ENCODE results near the gene CYP24A1. TPM values are rescaled to one million over a fixed set of nuclear protein-coding genes. Genes with fewer than 3 reads are reported as not detected.

The CYP24A1 gene
- total RNA-seq, 2 donors from 2014 or later: 0.07 to 0.08 TPM

GRCh38 chr20:54207053-54207742 lies 33.4 kb upstream of the CYP24A1 start:
- intact Hi-C loops (cut with DNase I): no loop called here
- Histone ChIP-seq H3K36me3 (no peaks in the 10 kb centered on the region), H3K9me3 (no peaks in the 10 kb centered on the region), H3K4me1 (peaks cover 3% of the 10 kb centered on the region), H3K9ac (ENCODE audit: low read depth in 2 of 2, low read length in 2 of 2) (peak overlapping the region; percentile 73 to 82), H3K4me3 (no peak overlapping the region), H3K27ac (no peak overlapping the region), H3K27me3 (no peaks in the 10 kb centered on the region)
- TF ChIP-seq CTCF (IDR thresholded peaks at IDR 0.05): no peak
- DNase-seq: no peak

GRCh38 chr20:54205450-54205849 lies 31.7 kb upstream of the CYP24A1 start:
- H3K27me3 ChIP-seq: no peaks in the 10 kb centered on the region
- H3K27ac ChIP-seq: no peak overlapping the region
- no peak for DNase-seq
- H3K9ac ChIP-seq (ENCODE audit: low read depth in 2 of 2, low read length in 2 of 2): no peak overlapping the region
- TF ChIP-seq CTCF (IDR thresholded peaks at IDR 0.05): no peak
- no peak overlapping the region for H3K4me3 ChIP-seq
- intact Hi-C loops (cut with DNase I): no loop called here
- H3K4me1 ChIP-seq: peaks cover 3% of the 10 kb centered on the region
- no peaks in the 10 kb centered on the region for H3K36me3 ChIP-seq
- no peaks in the 10 kb centered on the region for H3K9me3 ChIP-seq

- TF ChIP-seq CTCF (IDR thresholded peaks at IDR 0.05): no peak
- Histone ChIP-seq H3K9me3 (no peaks in the 10 kb centered on the region), H3K9ac (ENCODE audit: low read depth in 2 of 2, low read length in 2 of 2) (no peak overlapping the region), H3K27me3 (no peaks in the 10 kb centered on the region), H3K27ac (no peak overlapping the region), H3K4me3 (no peak overlapping the region), H3K4me1 (peaks cover 3% of the 10 kb centered on the region), H3K36me3 (no peaks in the 10 kb centered on the region)
- intact Hi-C loops (cut with DNase I): no loop called here
- DNase-seq: no peak
These were observed 30.7 kb upstream of the CYP24A1 start for GRCh38 chr20:54204481-54204880.

- no peak for TF ChIP-seq CTCF (IDR thresholded peaks at IDR 0.05)
- H3K27me3 ChIP-seq: no peaks in the 10 kb centered on the region
- no peak overlapping the region for H3K9ac ChIP-seq (ENCODE audit: low read depth in 2 of 2, low read length in 2 of 2)
- intact Hi-C loops (cut with DNase I): no loop called here
- H3K36me3 ChIP-seq: no peaks in the 10 kb centered on the region
- H3K4me1 ChIP-seq: peaks cover 3% of the 10 kb centered on the region
- no peaks in the 10 kb centered on the region for H3K9me3 ChIP-seq
- H3K27ac ChIP-seq: no peak overlapping the region
- no peak overlapping the region for H3K4me3 ChIP-seq
- no peak for DNase-seq
These were observed 30.3 kb upstream of the CYP24A1 start for GRCh38 chr20:54204063-54204462.

GRCh38 chr20:54203281-54203680 lies 29.5 kb upstream of the CYP24A1 start:
- Histone ChIP-seq H3K36me3 (no peaks in the 10 kb centered on the region), H3K27ac (peak overlapping the region; percentile 58), H3K4me1 (peaks cover 3% of the 10 kb centered on the region), H3K9ac (ENCODE audit: low read depth in 2 of 2, low read length in 2 of 2) (no peak overlapping the region), H3K4me3 (no peak overlapping the region), H3K9me3 (no peaks in the 10 kb centered on the region), H3K27me3 (no peaks in the 10 kb centered on the region)
- intact Hi-C loops (cut with DNase I): no loop called here
- no peak for TF ChIP-seq CTCF (IDR thresholded peaks at IDR 0.05)
- no peak for DNase-seq
